ENCODE results near the gene KCNQ5. TPM values are rescaled to one million over a fixed set of nuclear protein-coding genes. Genes with fewer than 3 reads are reported as not detected.

KCNQ5 gene
- total RNA-seq, 2 experiments from 2014 or later = 2.1 to 2.5 TPM

GRCh38 chr6:72963946-72964345 lies 342.1 kb downstream of the KCNQ5 start:
- ChIA-PET CTCF (no interaction called here), POLR2A (no interaction called here)
- H3K27ac ChIP-seq (ENCODE audit: low read depth in 1 of 2, low read length in 2 of 2) = no peak overlapping the region
- H3K4me3 ChIP-seq (ENCODE audit: low read length) = no peak overlapping the region
- Mint-ChIP-seq H3K4me3 (no peak overlapping the region), H3K4me1 (ENCODE audit: low read depth) (no peaks in the 10 kb centered on the region), H3K9me3 (no peaks in the 10 kb centered on the region), H3K36me3 (ENCODE audit: low read depth) (no peaks in the 10 kb centered on the region), H3K27me3 (no peaks in the 10 kb centered on the region), H3K27ac (no peak overlapping the region)
- no peaks in the 10 kb centered on the region for H3K27me3 ChIP-seq (ENCODE audit: control insufficient read depth in 1 of 2, insufficient read depth in 2 of 2, low read length in 2 of 2)
- TF ChIP-seq, protein P1, sequence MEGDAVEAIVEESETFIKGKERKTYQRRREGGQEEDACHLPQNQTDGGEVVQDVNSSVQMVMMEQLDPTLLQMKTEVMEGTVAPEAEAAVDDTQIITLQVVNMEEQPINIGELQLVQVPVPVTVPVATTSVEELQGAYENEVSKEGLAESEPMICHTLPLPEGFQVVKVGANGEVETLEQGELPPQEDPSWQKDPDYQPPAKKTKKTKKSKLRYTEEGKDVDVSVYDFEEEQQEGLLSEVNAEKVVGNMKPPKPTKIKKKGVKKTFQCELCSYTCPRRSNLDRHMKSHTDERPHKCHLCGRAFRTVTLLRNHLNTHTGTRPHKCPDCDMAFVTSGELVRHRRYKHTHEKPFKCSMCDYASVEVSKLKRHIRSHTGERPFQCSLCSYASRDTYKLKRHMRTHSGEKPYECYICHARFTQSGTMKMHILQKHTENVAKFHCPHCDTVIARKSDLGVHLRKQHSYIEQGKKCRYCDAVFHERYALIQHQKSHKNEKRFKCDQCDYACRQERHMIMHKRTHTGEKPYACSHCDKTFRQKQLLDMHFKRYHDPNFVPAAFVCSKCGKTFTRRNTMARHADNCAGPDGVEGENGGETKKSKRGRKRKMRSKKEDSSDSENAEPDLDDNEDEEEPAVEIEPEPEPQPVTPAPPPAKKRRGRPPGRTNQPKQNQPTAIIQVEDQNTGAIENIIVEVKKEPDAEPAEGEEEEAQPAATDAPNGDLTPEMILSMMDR (IDR thresholded peaks at IDR 0.05) = no peak
- H3K4me1 ChIP-seq (ENCODE audit: insufficient read depth, low read length) = no peaks in the 10 kb centered on the region
- intact Hi-C loops (cut with DNase I, micrococcal nuclease) = no loop called here
- ATAC-seq (ENCODE audit: poor library complexity) (no peak), DNase-seq (no peak)
- no peaks in the 10 kb centered on the region for H3K36me3 ChIP-seq (ENCODE audit: insufficient read depth, low read length)
- no peaks in the 10 kb centered on the region for H3K9me3 ChIP-seq (ENCODE audit: control insufficient read depth in 1 of 2, insufficient read depth in 1 of 2, low read length in 2 of 2)

DNA sequence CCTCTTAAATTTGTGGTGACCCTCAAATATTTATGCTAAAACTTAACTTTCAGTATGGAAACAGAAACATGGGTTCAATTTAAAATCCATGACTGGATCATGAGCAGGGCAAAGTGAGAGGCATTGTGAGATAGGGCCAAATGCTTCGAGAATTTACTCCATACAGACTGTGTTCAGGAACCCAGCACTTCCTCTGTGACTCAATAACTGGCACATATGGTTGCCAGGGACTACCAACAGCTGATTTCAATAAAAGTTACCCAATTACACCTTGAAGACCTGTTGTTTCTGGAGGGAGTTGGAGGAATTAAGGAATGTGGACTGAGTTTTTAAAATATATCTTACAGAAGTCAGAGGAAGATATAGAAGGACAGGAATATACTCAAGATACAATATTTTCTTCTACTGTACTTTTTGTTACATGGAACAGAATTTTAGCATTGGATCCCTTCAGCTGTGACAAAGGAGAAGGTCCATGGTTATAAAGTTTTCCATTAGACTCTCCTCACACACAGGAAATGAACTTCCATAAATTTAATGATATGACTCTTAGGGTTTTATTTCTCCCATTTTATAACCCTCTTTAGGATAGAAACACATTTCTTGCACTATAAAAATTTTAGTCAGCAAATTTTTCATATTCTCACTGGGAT lies 344.9 kb downstream of the KCNQ5 start:
- Histone ChIP-seq H3K9me3 (ENCODE audit: control insufficient read depth in 1 of 2, insufficient read depth in 1 of 2, low read length in 2 of 2) (no peaks in the 10 kb centered on the region), H3K36me3 (ENCODE audit: insufficient read depth, low read length) (no peaks in the 10 kb centered on the region), H3K4me3 (ENCODE audit: low read length) (no peak overlapping the region), H3K4me1 (ENCODE audit: insufficient read depth, low read length) (no peaks in the 10 kb centered on the region), H3K27ac (ENCODE audit: low read depth in 1 of 2, low read length in 2 of 2) (no peak overlapping the region), H3K27me3 (ENCODE audit: control insufficient read depth in 1 of 2, insufficient read depth in 2 of 2, low read length in 2 of 2) (no peaks in the 10 kb centered on the region)
- ChIA-PET POLR2A (interaction anchor here (1.0 kb wide), 1 partner anchor 346 kb away, joined by 3 read pairs; no protein-coding TSS in a partner anchor), CTCF (no interaction called here)
- Mint-ChIP-seq H3K36me3 (ENCODE audit: low read depth) (no peaks in the 10 kb centered on the region), H3K27me3 (no peaks in the 10 kb centered on the region), H3K4me3 (no peak overlapping the region), H3K9me3 (no peaks in the 10 kb centered on the region), H3K27ac (no peak overlapping the region), H3K4me1 (ENCODE audit: low read depth) (no peaks in the 10 kb centered on the region)
- ATAC-seq (ENCODE audit: poor library complexity) (no peak), DNase-seq (no peak)
- TF ChIP-seq, protein P1 (IDR thresholded peaks at IDR 0.05) = no peak
- intact Hi-C loops (cut with DNase I, micrococcal nuclease) = no loop called here

- H3K27me3 Mint-ChIP-seq = no peaks in the 10 kb centered on the region
- H3K27ac Mint-ChIP-seq = no peak overlapping the region
- no peak overlapping the region for H3K27ac ChIP-seq (ENCODE audit: low read depth in 1 of 2, low read length in 2 of 2)
- no peaks in the 10 kb centered on the region for H3K9me3 ChIP-seq (ENCODE audit: control insufficient read depth in 1 of 2, insufficient read depth in 1 of 2, low read length in 2 of 2)
- ATAC-seq (ENCODE audit: poor library complexity) (no peak), DNase-seq (no peak)
- no peak overlapping the region for H3K4me3 Mint-ChIP-seq
- ChIA-PET CTCF (no interaction called here), POLR2A (interaction anchor here (1.0 kb wide), 1 partner anchor 347 kb away, joined by 3 read pairs; no protein-coding TSS in a partner anchor)
- TF ChIP-seq, protein P1 (IDR thresholded peaks at IDR 0.05) = no peak
- H3K4me3 ChIP-seq (ENCODE audit: low read length) = no peak overlapping the region
- no peaks in the 10 kb centered on the region for H3K27me3 ChIP-seq (ENCODE audit: control insufficient read depth in 1 of 2, insufficient read depth in 2 of 2, low read length in 2 of 2)
- no peaks in the 10 kb centered on the region for H3K9me3 Mint-ChIP-seq
- H3K36me3 ChIP-seq (ENCODE audit: insufficient read depth, low read length) = no peaks in the 10 kb centered on the region
- intact Hi-C loops (cut with DNase I, micrococcal nuclease) = no loop called here
- H3K36me3 Mint-ChIP-seq (ENCODE audit: low read depth) = no peaks in the 10 kb centered on the region
- H3K4me1 Mint-ChIP-seq (ENCODE audit: low read depth) = no peaks in the 10 kb centered on the region
- H3K4me1 ChIP-seq (ENCODE audit: insufficient read depth, low read length) = no peaks in the 10 kb centered on the region
Measured at GRCh38 chr6:72967329-72967728, 345.5 kb downstream of the KCNQ5 start.

All from CD4-positive, alpha-beta T cell (primary cell).